B cell (primary cell): Measurements from ENCODE around the gene USP37. TPM values are rescaled to one million over a fixed set of nuclear protein-coding genes. Genes with fewer than 3 reads are reported as not detected.
A peak's percentile ranks its signal among the peaks of the same experiment; 100 is the strongest.

Experiments used
- ATAC-seq: fragments of 200-7000 bp; cut with Tn5 transposase; one replicate; pipeline ENCODE4 v1.10.0; 2021; ENCODE audit warnings: low read depth, mild to moderate bottlenecking, moderate number of reproducible peaks, moderate library complexity
- CTCF ChIA-PET: fragments of 350-600 bp; sonication (Branson Sonifier 250); formaldehyde crosslinking; loops from one replicate; lab custom pipeline; 2021; ENCODE audit warnings: antibody characterized with exemption, inconsistent platforms; lab: Charles Lee
- POLR2A ChIA-PET: fragments of 350-600 bp; sonication (Branson Sonifier 250); formaldehyde crosslinking; loops from one replicate; lab custom pipeline; 2021; ENCODE audit warnings: antibody characterized with exemption; lab: Charles Lee
- DNase-seq: peaks from one replicate; pipeline ENCODE4 v3.0.0; 2013
- H2AFZ ChIP-seq: 2 replicates; pipeline ENCODE4 v1.6.1; 2012; ENCODE audit warnings: mild to moderate bottlenecking, low read depth, low read length; ENCODE audit not compliant: insufficient read depth, poor library complexity, severe bottlenecking
- H3K27ac ChIP-seq, 2 donors: 1 replicate in 1 of 2; 2 replicates in 1 of 2; pipeline ENCODE4 v1.5.1; 2012 to 2013; ENCODE audit warnings: low read length in 2 of 2, mild to moderate bottlenecking in 2 of 2, moderate library complexity in 1 of 2
- H3K27me3 ChIP-seq, 4 experiments: fragments of 200-600 bp in 1 of 4; sonication (generic) in 1 of 4; replicated peaks in 1 of 4; 1 replicate in 2 of 4; 2 replicates in 2 of 4; pipeline versions ENCODE4 v1.6.1 to v1.7.0; 2013 to 2016; ENCODE audit warnings: low read length in 3 of 4, mild to moderate bottlenecking in 2 of 4, mixed read lengths in 1 of 4, moderate library complexity in 1 of 4; ENCODE audit not compliant: insufficient read depth in 4 of 4, control insufficient read depth in 3 of 4; ENCODE audit errors: control extremely low read depth in 1 of 4
- H3K36me3 ChIP-seq, 2 experiments: replicated peaks in 1 of 2; 1 replicate in 1 of 2; 2 replicates in 1 of 2; pipeline versions ENCODE4 v1.6.1 to v1.7.1; 2013; ENCODE audit warnings: low read length in 1 of 2; ENCODE audit not compliant: insufficient read depth in 2 of 2, control insufficient read depth in 1 of 2; ENCODE audit errors: control extremely low read depth in 1 of 2, extremely low read depth in 1 of 2
- H3K4me1 ChIP-seq, 2 donors: fragments of 200-600 bp in 1 of 2; sonication (generic) in 1 of 2; 1 replicate in 1 of 2; 2 replicates in 1 of 2; pipeline versions ENCODE4 v1.5.1 to v1.6.1; 2013 to 2017; ENCODE audit warnings: low read length in 2 of 2; ENCODE audit not compliant: control insufficient read depth in 2 of 2, insufficient read depth in 2 of 2
- H3K4me2 ChIP-seq: replicated peaks from 2 replicates; pipeline ENCODE3; 2012; ENCODE audit warnings: mild to moderate bottlenecking, low read depth, low read length; ENCODE audit not compliant: poor library complexity, severe bottlenecking
- H3K4me3 ChIP-seq, 5 experiments: fragments of 200-600 bp in 1 of 5; sonication (generic) in 1 of 5; 1 replicate in 3 of 5; 2 replicates in 2 of 5; pipeline versions ENCODE4 v1.5.1 to v1.7.0; 2011 to 2016; ENCODE audit warnings: low read length in 4 of 5, mild to moderate bottlenecking in 4 of 5, low read depth in 2 of 5, control low read depth in 1 of 5, moderate library complexity in 1 of 5; ENCODE audit not compliant: insufficient read depth in 1 of 5; ENCODE audit errors: control extremely low read depth in 1 of 5, extremely low read depth in 1 of 5
- H3K79me2 ChIP-seq: fragments of 200-600 bp; sonication (generic); one replicate; pipeline ENCODE4 v1.6.0; 2016; ENCODE audit warnings: low read length; ENCODE audit not compliant: control insufficient read depth, insufficient read depth
- H3K9ac ChIP-seq: fragments of 200-600 bp; sonication (generic); 2 replicates; pipeline ENCODE4 v1.6.1; 2017; ENCODE audit warnings: mild to moderate bottlenecking, low read length, moderate library complexity
- H3K9me3 ChIP-seq, 3 donors: one replicate each; pipeline versions ENCODE4 v1.6.1 to v1.7.1; 2013; ENCODE audit warnings: low read length in 2 of 3; ENCODE audit not compliant: control insufficient read depth in 2 of 3, insufficient read depth in 1 of 3; ENCODE audit errors: control extremely low read depth in 1 of 3
- H4K20me1 ChIP-seq: 2 replicates; pipeline ENCODE4 v1.6.0; 2012; ENCODE audit warnings: mild to moderate bottlenecking, low read length; ENCODE audit not compliant: insufficient read depth, control insufficient read depth, poor library complexity, severe bottlenecking
- H3K27ac Mint-ChIP-seq: one replicate; pipeline ENCODE4 v1.8.0; 2021; ENCODE audit warnings: mixed read lengths
- H3K27me3 Mint-ChIP-seq: one replicate; pipeline ENCODE4 v1.8.0; 2021; ENCODE audit warnings: mixed read lengths
- H3K4me1 Mint-ChIP-seq: one replicate; pipeline ENCODE4 v1.8.0; 2021; ENCODE audit warnings: mixed read lengths
- H3K4me3 Mint-ChIP-seq: one replicate; pipeline ENCODE4 v1.8.0; 2021; ENCODE audit warnings: mixed read lengths
- H3K9me3 Mint-ChIP-seq: one replicate; pipeline ENCODE4 v1.8.0; 2022; ENCODE audit warnings: mixed read lengths; ENCODE audit not compliant: insufficient read depth
- EZH2 ChIP-seq: IDR thresholded peaks from 2 replicates; pipeline ENCODE4 v1.6.1; 2012; ENCODE audit warnings: borderline replicate concordance, low read depth, mild to moderate bottlenecking, moderate library complexity, low read length; ENCODE audit not compliant: insufficient read depth, poor library complexity, severe bottlenecking
- WGBS: methylation state at CpG from one replicate; pipeline ENCODE4 v1.1.5; 2013; ENCODE audit warnings: missing lambda C conversion rate; ENCODE audit not compliant: insufficient coverage; 5-methylcytosine and 5-hydroxymethylcytosine counted together
- intact Hi-C: fragments of 100-400 bp; cut with micrococcal nuclease; formaldehyde crosslinking; loops from one replicate; pipeline ENCODE4 v1.10.0; 2022
- polyA minus RNA-seq: library from RNA; depleted of rRNA, polyadenylated mRNA; stranded (reverse); fragments of >200 nt; gene quantifications from 2 replicates; pipeline ENCODE4 v1.2.3, GENCODE V29; 2012
- polyA plus RNA-seq: library from polyadenylated mRNA; depleted of rRNA; stranded (reverse); fragments of >200 nt; gene quantifications from 2 replicates; pipeline ENCODE4 v1.2.3, GENCODE V29; 2012
- total RNA-seq, 2 donors: library from RNA; stranded (reverse); fragments of 120-200 nt in 1 of 2; gene quantifications; 1 replicate in 1 of 2; 2 replicates in 1 of 2; pipeline versions ENCODE4 v1.2.3 to v1.2.4, GENCODE V29; 2013 to 2022
- TF ChIP-seq, protein P1 (sequence below): fragments of 200-600 bp; IDR thresholded peaks from one replicate; pipeline ENCODE4 v1.8.0; 2022; ENCODE audit warnings: antibody characterized with exemption, mild to moderate bottlenecking

Gene USP37, protein sequence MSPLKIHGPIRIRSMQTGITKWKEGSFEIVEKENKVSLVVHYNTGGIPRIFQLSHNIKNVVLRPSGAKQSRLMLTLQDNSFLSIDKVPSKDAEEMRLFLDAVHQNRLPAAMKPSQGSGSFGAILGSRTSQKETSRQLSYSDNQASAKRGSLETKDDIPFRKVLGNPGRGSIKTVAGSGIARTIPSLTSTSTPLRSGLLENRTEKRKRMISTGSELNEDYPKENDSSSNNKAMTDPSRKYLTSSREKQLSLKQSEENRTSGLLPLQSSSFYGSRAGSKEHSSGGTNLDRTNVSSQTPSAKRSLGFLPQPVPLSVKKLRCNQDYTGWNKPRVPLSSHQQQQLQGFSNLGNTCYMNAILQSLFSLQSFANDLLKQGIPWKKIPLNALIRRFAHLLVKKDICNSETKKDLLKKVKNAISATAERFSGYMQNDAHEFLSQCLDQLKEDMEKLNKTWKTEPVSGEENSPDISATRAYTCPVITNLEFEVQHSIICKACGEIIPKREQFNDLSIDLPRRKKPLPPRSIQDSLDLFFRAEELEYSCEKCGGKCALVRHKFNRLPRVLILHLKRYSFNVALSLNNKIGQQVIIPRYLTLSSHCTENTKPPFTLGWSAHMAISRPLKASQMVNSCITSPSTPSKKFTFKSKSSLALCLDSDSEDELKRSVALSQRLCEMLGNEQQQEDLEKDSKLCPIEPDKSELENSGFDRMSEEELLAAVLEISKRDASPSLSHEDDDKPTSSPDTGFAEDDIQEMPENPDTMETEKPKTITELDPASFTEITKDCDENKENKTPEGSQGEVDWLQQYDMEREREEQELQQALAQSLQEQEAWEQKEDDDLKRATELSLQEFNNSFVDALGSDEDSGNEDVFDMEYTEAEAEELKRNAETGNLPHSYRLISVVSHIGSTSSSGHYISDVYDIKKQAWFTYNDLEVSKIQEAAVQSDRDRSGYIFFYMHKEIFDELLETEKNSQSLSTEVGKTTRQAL
- total RNA-seq: 29.0 and 32.4 TPM in 2 replicates
- total RNA-seq (2013): 16.1 TPM
- 3.1 and 5.2 TPM in 2 replicates for polyA plus RNA-seq
- 6.1 and 6.2 TPM in 2 replicates for polyA minus RNA-seq

DNA sequence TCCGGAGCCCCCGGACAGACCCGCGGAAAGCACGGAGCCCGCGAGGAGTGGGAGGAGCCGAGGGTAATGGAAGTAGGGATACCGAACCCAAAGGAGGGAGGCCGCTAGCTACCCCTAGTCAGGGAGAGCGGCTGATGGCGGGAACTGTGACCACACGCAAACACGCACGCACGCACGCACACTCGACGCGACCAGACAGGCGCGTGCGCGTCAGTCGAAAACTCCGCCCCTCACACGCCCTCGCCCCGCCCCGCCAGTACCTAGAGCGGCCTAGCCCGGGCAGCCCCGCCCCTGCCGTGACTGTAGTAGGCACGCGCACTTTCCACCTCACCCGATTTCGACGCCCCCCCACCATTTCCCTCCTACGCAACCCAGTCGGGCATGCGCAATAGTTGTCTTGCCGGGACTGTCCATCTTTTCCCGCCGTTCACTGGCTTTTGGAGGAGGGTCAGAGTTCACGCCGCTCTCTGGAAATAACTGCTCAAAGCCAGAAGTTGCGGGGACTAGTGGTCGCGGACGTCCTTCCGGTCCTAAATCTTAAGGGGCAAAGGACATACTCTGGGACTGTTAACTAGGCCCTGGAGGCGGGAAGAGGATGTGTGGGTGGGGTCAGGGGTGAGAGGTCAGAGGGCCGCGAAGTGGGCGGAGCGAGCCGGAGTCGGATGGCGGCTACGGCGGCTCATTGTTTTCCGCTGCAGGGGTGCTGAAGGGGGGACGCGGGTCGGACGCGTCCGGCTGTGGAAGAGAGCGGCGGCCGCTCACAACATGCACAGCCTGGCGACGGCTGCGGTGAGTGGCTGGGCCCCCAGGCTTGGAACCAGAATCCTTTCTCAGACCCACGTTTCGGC, at the start of gene USP37, which contains the start of gene CNOT9:
USP37 (minus strand) TSS at position 162 of the 848 bp plus-strand sequence. CDS start 9,698 bp downstream, outside the sequence.
CNOT9 (plus strand) TSS at position 650 of the 848 bp plus-strand sequence; CDS start at position 766, 116 bp downstream.
- Histone ChIP-seq H3K4me2 (peak within 1 kb of the TSS; percentile 94), H2AFZ (peak within 1 kb of the TSS; percentile 83), H3K9ac (peak within 1 kb of the TSS; percentile 98), H3K9me3 (no peaks in the 10 kb centered on the region), H3K4me1 (peaks cover 29 to 31% of the 10 kb centered on the region in 2 donors), H3K79me2 (peaks cover 94% of the 10 kb centered on the region), H3K36me3 (peaks cover 0 to 15% of the 10 kb centered on the region in 2 experiments), H3K27me3 (no peaks in the 10 kb centered on the region), H4K20me1 (no peaks in the 10 kb centered on the region), H3K4me3 (peak within 1 kb of the TSS; percentile 65 to 91 (median 84)), H3K27ac (peak within 1 kb of the TSS; percentile 93 to 95)
- Mint-ChIP-seq H3K27ac (peak within 1 kb of the TSS; percentile 100), H3K9me3 (no peaks in the 10 kb centered on the region), H3K27me3 (no peaks in the 10 kb centered on the region), H3K4me1 (peaks cover 56% of the 10 kb centered on the region), H3K4me3 (peak within 1 kb of the TSS; percentile 96)
- intact Hi-C loops: loop anchor here (1.0 to 5.0 kb wide), 12 partner anchors 91 to 930 kb away; partner anchors contain the start of genes AAMP, ARPC2, BCS1L and CNPPD1
- ATAC-seq: peak; percentile 92
- no peak for TF ChIP-seq EZH2
- TF ChIP-seq, protein P1, sequence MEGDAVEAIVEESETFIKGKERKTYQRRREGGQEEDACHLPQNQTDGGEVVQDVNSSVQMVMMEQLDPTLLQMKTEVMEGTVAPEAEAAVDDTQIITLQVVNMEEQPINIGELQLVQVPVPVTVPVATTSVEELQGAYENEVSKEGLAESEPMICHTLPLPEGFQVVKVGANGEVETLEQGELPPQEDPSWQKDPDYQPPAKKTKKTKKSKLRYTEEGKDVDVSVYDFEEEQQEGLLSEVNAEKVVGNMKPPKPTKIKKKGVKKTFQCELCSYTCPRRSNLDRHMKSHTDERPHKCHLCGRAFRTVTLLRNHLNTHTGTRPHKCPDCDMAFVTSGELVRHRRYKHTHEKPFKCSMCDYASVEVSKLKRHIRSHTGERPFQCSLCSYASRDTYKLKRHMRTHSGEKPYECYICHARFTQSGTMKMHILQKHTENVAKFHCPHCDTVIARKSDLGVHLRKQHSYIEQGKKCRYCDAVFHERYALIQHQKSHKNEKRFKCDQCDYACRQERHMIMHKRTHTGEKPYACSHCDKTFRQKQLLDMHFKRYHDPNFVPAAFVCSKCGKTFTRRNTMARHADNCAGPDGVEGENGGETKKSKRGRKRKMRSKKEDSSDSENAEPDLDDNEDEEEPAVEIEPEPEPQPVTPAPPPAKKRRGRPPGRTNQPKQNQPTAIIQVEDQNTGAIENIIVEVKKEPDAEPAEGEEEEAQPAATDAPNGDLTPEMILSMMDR: no peak
- DNase-seq: peak; percentile 100
- ChIA-PET POLR2A (no interaction called here), CTCF (interaction anchor here (0.6 kb wide), 1 partner anchor 90 kb away, joined by 3 read pairs; no protein-coding TSS in a partner anchor)
- under 1% methylated on average over 76 of the region's 77 CpGs for WGBS
